Choroid plexus epithelial cell (primary cell): ENCODE data around the gene KCNJ15.

Experiments used
- DNase-seq: peaks from one replicate; pipeline ENCODE4 v3.0.0-alpha.2; 2010; ENCODE audit warnings: low read depth
- H3K4me3 ChIP-seq: 2 replicates; pipeline ENCODE4 v1.5.1; 2011; ENCODE audit warnings: low read depth, mild to moderate bottlenecking, control low read depth, low read length, moderate library complexity
- CTCF ChIP-seq: conservative IDR thresholded peaks from 2 replicates; pipeline ENCODE4 v1.5.1; 2011; ENCODE audit warnings: low read depth, mild to moderate bottlenecking, control low read depth, inconsistent platforms, low read length, moderate library complexity

Gene KCNJ15

DNA sequence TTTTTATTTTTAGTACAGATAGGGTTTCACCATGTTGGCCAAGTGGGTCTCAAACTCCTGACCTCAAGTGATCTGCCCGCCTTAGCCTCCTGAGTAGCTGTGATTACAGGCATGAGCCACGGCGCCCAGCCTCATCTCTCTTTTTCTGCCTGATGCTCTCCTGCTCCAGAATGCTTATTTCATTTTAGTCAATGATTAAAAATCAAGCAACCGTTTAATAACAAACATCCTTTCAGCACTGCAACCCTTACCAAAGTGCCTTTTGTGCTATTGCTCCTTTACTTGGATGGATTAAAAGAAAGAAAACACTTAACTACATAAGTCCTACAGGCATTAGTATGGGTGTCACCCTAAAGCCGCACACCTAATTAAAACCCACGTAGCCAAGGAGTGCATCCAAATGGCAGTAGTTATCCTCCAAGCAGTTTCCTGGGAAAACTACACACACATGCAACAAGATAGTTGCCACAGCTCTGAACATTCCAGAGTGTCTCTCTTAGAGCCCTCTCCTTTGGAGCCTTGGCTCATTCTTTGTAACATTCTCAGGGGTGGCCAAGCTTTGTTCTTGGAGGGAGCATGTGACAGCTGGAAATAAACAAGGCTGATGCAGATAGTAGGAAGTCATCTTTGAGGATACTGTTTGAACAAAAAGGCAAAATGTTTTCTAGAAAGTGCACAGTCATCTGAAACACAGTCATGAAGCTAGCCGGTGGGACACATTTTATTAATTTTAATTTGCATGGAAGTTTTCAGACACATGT is 51.2 kb downstream of the KCNJ15 start:
- no peak overlapping the region for H3K4me3 ChIP-seq
- peak; percentile 45 for DNase-seq
- TF ChIP-seq CTCF, result no peak

DNA sequence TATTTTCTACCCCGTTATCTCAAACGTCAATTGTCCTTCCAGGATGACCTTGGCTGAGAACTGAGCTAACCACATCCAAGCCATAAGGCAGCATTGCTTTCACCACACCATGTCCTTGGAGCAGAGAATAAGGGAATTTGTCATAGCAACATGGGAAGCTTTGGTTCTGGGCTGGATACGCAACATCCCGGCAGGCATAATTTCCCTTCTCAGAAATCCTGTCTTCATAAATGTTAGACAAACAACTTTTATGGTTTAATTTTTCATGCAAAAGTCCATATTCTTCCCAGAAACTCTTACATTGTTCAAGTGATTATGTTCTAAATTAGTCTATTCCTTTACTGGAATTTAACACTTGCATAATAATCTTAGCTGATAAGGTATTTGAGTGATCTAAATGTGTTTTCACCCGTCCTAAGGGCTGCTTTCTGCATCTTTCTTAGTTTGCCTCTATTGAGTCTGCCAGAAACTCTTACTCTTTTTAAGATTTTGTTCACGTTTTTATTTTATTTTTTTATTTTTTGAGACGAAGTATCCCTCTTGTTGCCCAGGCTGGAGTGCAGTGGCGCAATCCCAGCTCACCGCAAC is 51.8 kb downstream of the KCNJ15 start:
- DNase-seq, result peak; percentile 66
- TF ChIP-seq CTCF, result no peak
- no peak overlapping the region for H3K4me3 ChIP-seq

DNA sequence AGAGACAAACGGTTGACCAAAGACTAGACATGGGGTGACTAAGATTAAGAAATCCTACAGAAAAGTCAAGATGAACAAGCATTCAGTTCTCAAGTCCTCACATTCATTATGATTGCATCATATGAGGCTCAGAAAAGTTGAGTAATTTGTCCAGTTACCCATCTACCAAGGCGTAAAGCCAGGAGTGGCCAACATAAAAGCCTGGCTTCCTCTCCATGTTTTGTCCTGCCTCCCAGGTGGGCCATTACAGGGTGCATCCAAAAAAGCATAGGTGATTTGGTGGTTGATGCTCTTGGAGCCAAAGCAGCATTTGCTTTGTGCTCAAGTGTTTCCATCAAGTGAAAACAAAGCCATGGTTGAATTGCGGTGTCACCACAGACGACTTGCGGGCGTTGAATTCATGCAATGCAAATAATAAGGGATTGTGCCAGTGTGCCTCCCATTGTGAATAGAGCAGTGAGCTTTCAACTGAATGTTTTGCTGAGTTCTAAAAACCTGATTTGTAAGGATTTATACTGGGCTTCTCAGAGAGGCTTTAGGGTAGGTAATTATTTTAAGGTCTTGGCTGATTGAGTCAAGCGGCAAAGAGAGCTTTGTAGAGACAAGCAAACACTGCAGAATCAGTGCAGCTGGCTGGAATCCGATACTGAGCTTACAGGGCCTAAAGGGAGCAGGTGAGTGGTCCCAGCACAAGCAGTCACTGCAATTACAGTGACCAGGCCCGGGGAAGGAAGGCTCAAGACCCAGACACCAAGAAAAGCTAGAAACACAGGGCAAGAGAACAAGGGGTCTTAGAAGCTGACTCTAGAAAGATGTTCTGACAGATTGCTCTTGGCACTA is 54.1 kb downstream of the KCNJ15 start:
- no peak overlapping the region for H3K4me3 ChIP-seq
- TF ChIP-seq CTCF, result no peak
- peak; percentile 89 for DNase-seq

DNA sequence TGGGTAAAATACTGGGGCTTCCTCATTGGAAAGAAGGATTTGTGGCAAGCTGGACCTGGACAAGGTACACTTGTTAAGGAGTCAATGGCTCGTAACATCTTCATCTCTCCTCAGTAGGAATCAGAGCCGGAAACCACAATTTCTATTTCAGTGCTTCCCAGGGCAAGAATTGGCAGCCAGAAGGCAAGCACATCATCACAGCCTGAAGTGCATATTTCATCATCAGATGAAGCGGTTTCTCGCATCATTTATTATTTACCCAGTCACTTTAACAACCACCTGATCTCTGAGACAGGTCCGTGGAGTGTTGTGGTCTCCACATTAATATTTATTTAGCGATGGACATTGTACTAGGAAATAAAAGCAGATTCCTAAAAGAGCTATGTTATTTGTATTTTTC is 55.0 kb downstream of the KCNJ15 start:
- TF ChIP-seq CTCF, result no peak
- no peak overlapping the region for H3K4me3 ChIP-seq
- peak; percentile 35 for DNase-seq

- TF ChIP-seq CTCF, result no peak
- H3K4me3 ChIP-seq, result no peak overlapping the region
Observed at GRCh38 chr21:38312822-38313221, 56.0 kb downstream of the KCNJ15 start.

DNA sequence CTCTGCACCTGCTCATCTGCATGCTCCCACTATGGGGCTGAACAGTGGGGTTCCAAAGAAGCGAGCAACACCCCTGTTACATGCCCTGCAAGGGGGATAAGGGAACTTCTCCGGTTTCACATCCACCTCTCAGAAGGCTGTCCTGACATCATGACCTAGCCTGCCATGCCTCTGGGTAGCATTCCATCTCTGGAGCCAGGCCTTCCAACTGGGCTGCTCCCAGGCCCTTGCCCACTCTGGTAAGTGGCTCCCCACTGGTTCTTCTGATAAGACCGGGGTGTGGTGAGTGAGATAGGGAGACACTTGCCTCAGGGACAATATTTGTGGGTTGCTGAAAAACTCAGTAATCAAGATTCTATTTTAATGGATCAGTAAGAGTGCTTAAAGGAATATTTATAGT is 57.8 kb downstream of the KCNJ15 start:
- H3K4me3 ChIP-seq, result no peak overlapping the region
- TF ChIP-seq CTCF, result no peak
- no peak for DNase-seq

More at GRCh38 chr21:38312822-38313221, 56.0 kb downstream of the KCNJ15 start:
- no peak for DNase-seq
